Calu3 (cell line): ENCODE data around the gene CHRNA4. TPM values are rescaled to one million over a fixed set of nuclear protein-coding genes. Genes with fewer than 3 reads are reported as not detected.

Experiments used
- BruUV-seq: library from RNA; stranded (reverse); fragments of 400-500 nt; replicated peaks from 2 replicates; lab custom pipeline; 2021; lab: Mats Ljungman, UMichigan
- CTCF ChIA-PET: fragments of 300-600 bp; sonication (Branson Sonifier 250); formaldehyde crosslinking; loops from one replicate; lab custom pipeline; 2022; ENCODE audit warnings: antibody characterized with exemption; lab: Charles Lee
- DNase-seq: peaks from one replicate; pipeline ENCODE4 v3.0.0; 2022
- H3K27ac Mint-ChIP-seq: one replicate; pipeline ENCODE4 v1.8.0; 2022; ENCODE audit warnings: mixed read lengths; ENCODE audit not compliant: unreplicated experiment
- H3K27me3 Mint-ChIP-seq: one replicate; pipeline ENCODE4 v1.8.0; 2022; ENCODE audit warnings: mixed read lengths; ENCODE audit not compliant: unreplicated experiment
- H3K36me3 Mint-ChIP-seq: one replicate; pipeline ENCODE4 v1.8.0; 2022; ENCODE audit warnings: mild to moderate bottlenecking, moderate library complexity, mixed read lengths; ENCODE audit not compliant: insufficient read depth, unreplicated experiment
- H3K4me1 Mint-ChIP-seq: one replicate; pipeline ENCODE4 v1.8.0; 2022; ENCODE audit warnings: mild to moderate bottlenecking, low read depth, mixed read lengths; ENCODE audit not compliant: unreplicated experiment
- H3K4me3 Mint-ChIP-seq: one replicate; pipeline ENCODE4 v1.8.0; 2022; ENCODE audit warnings: mild to moderate bottlenecking, low read depth, moderate library complexity, mixed read lengths; ENCODE audit not compliant: unreplicated experiment
- H3K9me3 Mint-ChIP-seq: one replicate; pipeline ENCODE4 v1.8.0; 2022; ENCODE audit warnings: low read depth, mixed read lengths; ENCODE audit not compliant: unreplicated experiment
- CTCF ChIP-seq: fragments of 200-600 bp; IDR thresholded peaks from one replicate; pipeline ENCODE4 v1.8.0; 2022; ENCODE audit warnings: antibody characterized with exemption; ENCODE audit not compliant: unreplicated experiment
- intact Hi-C: fragments of 100-400 bp; cut with micrococcal nuclease; formaldehyde crosslinking; loops from one replicate; pipeline ENCODE4 v1.10.0; 2022; ENCODE audit not compliant: unreplicated experiment
- total RNA-seq: library from RNA; stranded (reverse); gene quantifications from 2 replicates; pipeline ENCODE4 v1.2.3, GENCODE V29; 2022

CHRNA4 gene
- total RNA-seq, 1 experiment from 2014 or later: not detected

DNA sequence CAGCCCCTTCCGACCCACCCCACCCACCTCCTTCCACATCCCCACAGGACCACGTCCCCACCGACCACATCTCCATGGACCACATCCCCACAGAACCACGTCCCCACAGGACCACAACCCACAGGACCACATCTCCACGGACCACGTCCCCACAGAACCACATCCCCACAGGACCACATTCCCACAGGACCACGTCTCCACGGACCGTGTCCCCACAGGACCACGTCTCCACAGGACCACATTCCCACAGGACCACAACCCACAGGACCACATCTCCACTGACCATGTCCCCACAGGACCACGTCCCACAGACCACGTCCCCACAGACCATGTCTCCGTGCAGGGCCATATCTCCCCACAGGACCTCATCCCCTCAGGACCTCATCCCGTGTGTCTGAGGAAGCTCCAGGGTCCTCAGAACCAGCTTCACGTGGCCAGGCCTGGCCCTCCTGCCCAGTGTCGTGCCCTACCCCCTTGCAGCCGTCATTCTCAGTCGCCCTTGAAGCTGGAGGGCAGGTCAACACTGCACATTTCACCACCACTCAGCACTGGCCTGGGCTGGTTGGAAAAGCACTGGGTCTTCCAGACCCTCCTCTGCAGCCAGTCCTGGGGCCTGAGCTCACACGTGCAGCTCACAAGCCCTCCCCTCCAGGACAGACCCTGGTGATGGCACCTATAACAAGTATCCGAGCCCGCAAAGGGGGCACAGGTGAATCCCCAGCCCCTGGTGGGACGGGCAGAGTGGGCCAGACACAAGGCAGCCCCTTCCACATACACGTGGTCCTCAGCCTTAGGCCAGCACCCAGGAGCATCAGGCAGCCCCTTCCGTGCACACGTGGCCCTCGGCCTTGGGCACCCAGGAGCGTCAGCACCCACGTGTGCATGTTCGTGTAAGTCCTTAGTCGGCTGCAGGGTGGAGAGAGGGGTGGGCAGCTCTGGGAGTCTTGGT lies 3.9 kb downstream of the CHRNA4 start:
- BruUV-seq: no TSS peak
- Mint-ChIP-seq H3K9me3 (peaks cover 2% of the 10 kb centered on the region), H3K36me3 (peaks cover 5% of the 10 kb centered on the region), H3K27ac (no peak overlapping the region), H3K4me3 (no peak overlapping the region), H3K4me1 (no peaks in the 10 kb centered on the region), H3K27me3 (peaks cover 53% of the 10 kb centered on the region)
- CTCF ChIA-PET: interaction anchor here (0.6 to 1.8 kb wide), 4 partner anchors 13 to 491 kb away, joined by 3 to 7 read pairs (median 4); no protein-coding TSS in a partner anchor
- TF ChIP-seq CTCF: no peak
- DNase-seq: no peak
- intact Hi-C loops: no loop called here

GRCh38 chr20:63356511-63356910 lies 4.6 kb downstream of the CHRNA4 start:
- no peak overlapping the region for H3K27ac Mint-ChIP-seq
- TF ChIP-seq CTCF: no peak
- H3K9me3 Mint-ChIP-seq: peaks cover 2% of the 10 kb centered on the region
- intact Hi-C loops: no loop called here
- no TSS peak for BruUV-seq
- H3K36me3 Mint-ChIP-seq: peaks cover 5% of the 10 kb centered on the region
- no peaks in the 10 kb centered on the region for H3K4me1 Mint-ChIP-seq
- H3K4me3 Mint-ChIP-seq: no peak overlapping the region
- DNase-seq: no peak
- peaks cover 48% of the 10 kb centered on the region for H3K27me3 Mint-ChIP-seq
- CTCF ChIA-PET: no interaction called here

DNA sequence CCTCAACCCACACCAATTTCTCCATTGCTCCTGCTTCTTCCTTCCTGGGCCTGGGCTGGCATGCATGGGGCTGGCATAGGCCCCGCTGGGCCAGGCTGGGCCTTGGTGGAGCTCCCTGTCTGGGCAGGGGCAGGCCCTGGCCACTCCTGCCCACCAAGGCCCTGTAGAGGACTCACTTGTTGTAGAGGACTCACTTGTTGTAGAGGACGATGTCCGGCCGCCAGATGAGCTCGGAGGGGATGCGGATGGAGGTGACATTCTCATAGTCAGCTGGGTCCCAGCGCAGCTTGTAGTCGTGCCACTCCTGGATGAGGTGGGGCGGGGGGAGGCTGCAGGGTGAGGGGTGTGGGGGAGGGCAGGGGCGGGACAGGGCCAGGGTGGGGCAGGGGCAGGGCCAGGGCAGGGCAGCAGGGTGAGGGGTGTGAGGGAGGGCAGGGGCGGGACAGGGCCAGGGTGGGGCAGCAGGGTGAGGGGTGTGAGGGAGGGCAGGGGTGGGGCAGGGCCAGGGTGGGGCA lies 5.3 kb downstream of the CHRNA4 start:
- no peak for TF ChIP-seq CTCF
- no peak overlapping the region for H3K27ac Mint-ChIP-seq
- H3K9me3 Mint-ChIP-seq: peaks cover 2% of the 10 kb centered on the region
- no peak for DNase-seq
- peaks cover 8% of the 10 kb centered on the region for H3K36me3 Mint-ChIP-seq
- H3K4me3 Mint-ChIP-seq: no peak overlapping the region
- CTCF ChIA-PET: no interaction called here
- BruUV-seq: no TSS peak
- no peaks in the 10 kb centered on the region for H3K4me1 Mint-ChIP-seq
- H3K27me3 Mint-ChIP-seq: peaks cover 48% of the 10 kb centered on the region
- intact Hi-C loops: no loop called here

GRCh38 chr20:63354636-63355350 lies 6.4 kb downstream of the CHRNA4 start:
- H3K27ac Mint-ChIP-seq: no peak overlapping the region
- H3K4me1 Mint-ChIP-seq: no peaks in the 10 kb centered on the region
- CTCF ChIA-PET: no interaction called here
- DNase-seq: no peak
- H3K9me3 Mint-ChIP-seq: peaks cover 6% of the 10 kb centered on the region
- H3K36me3 Mint-ChIP-seq: peaks cover 17% of the 10 kb centered on the region
- intact Hi-C loops: no loop called here
- TF ChIP-seq CTCF: no peak
- no TSS peak for BruUV-seq
- no peak overlapping the region for H3K4me3 Mint-ChIP-seq
- H3K27me3 Mint-ChIP-seq: peaks cover 39% of the 10 kb centered on the region
